ENCODE data around the gene SH3RF3.

SH3RF3 gene

GRCh38 chr2:109486711-109487535 lies 357.9 kb downstream of the SH3RF3 start:
- Histone ChIP-seq H3K4me1 (ENCODE audit: insufficient read depth, insufficient read length) (peaks cover 3% of the 10 kb centered on the region), H3K9me3 (ENCODE audit: insufficient read depth, low read length) (no peaks in the 10 kb centered on the region), H3K9ac (ENCODE audit: insufficient read length, low read depth) (no peak overlapping the region), H3K36me3 (ENCODE audit: insufficient read depth, insufficient read length, low read length) (no peaks in the 10 kb centered on the region), H3K27me3 (ENCODE audit: insufficient read depth, insufficient read length) (peaks cover 3% of the 10 kb centered on the region), H3K4me3 (ENCODE audit: insufficient read length, low read depth) (no peak overlapping the region)
- no peak for DNase-seq (ENCODE audit: low read depth, low spot score)
- no peak for TF ChIP-seq YY1 (IDR thresholded peaks at IDR 0.05; ENCODE audit: insufficient read depth, insufficient read length)
- no peak for TF ChIP-seq SUZ12 (IDR thresholded peaks at IDR 0.05; ENCODE audit: extremely low read depth, insufficient read depth, insufficient read length)
- TF ChIP-seq ZNF274 (IDR thresholded peaks at IDR 0.05; ENCODE audit: low read depth, low read length), result no peak

DNA sequence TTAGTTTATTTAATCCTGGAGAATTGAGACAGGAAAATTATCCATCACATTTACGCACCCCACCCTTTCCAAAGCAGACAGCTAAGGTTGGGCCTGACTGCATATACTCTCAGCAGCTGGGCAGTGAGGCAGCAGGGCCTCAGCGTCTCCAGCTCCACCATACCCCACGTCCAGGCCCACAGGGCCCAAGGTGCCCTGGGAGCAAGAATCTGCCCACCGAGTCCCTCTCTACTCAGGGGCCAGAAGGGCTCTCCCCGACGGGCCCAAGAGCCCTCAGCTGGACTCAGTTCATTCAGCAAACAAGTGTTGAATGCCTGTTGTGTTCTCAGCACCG lies 358.5 kb downstream of the SH3RF3 start:
- peaks cover 3% of the 10 kb centered on the region for H3K4me1 ChIP-seq (ENCODE audit: insufficient read depth, insufficient read length)
- no peaks in the 10 kb centered on the region for H3K36me3 ChIP-seq (ENCODE audit: insufficient read depth, insufficient read length, low read length)
- H3K27me3 ChIP-seq (ENCODE audit: insufficient read depth, insufficient read length), result peaks cover 3% of the 10 kb centered on the region
- TF ChIP-seq SUZ12 (IDR thresholded peaks at IDR 0.05; ENCODE audit: extremely low read depth, insufficient read depth, insufficient read length) (no peak), YY1 (IDR thresholded peaks at IDR 0.05; ENCODE audit: insufficient read depth, insufficient read length) (no peak), ZNF274 (IDR thresholded peaks at IDR 0.05; ENCODE audit: low read depth, low read length) (no peak)
- H3K4me3 ChIP-seq (ENCODE audit: insufficient read length, low read depth), result no peak overlapping the region
- no peak overlapping the region for H3K9ac ChIP-seq (ENCODE audit: insufficient read length, low read depth)
- no peaks in the 10 kb centered on the region for H3K9me3 ChIP-seq (ENCODE audit: insufficient read depth, low read length)
- DNase-seq (ENCODE audit: low read depth, low spot score), result no peak

- no peaks in the 10 kb centered on the region for H3K36me3 ChIP-seq (ENCODE audit: insufficient read depth, insufficient read length, low read length)
- TF ChIP-seq SUZ12 (IDR thresholded peaks at IDR 0.05; ENCODE audit: extremely low read depth, insufficient read depth, insufficient read length) (no peak), ZNF274 (IDR thresholded peaks at IDR 0.05; ENCODE audit: low read depth, low read length) (no peak), YY1 (IDR thresholded peaks at IDR 0.05; ENCODE audit: insufficient read depth, insufficient read length) (no peak)
- no peaks in the 10 kb centered on the region for H3K9me3 ChIP-seq (ENCODE audit: insufficient read depth, low read length)
- no peak overlapping the region for H3K9ac ChIP-seq (ENCODE audit: insufficient read length, low read depth)
- no peak overlapping the region for H3K4me3 ChIP-seq (ENCODE audit: insufficient read length, low read depth)
- peaks cover 3% of the 10 kb centered on the region for H3K4me1 ChIP-seq (ENCODE audit: insufficient read depth, insufficient read length)
- H3K27me3 ChIP-seq (ENCODE audit: insufficient read depth, insufficient read length), result peaks cover 3% of the 10 kb centered on the region
- no peak for DNase-seq (ENCODE audit: low read depth, low spot score)
Observed at GRCh38 chr2:109487871-109488655, 359.1 kb downstream of the SH3RF3 start.

- no peaks in the 10 kb centered on the region for H3K4me1 ChIP-seq (ENCODE audit: insufficient read depth, insufficient read length)
- DNase-seq (ENCODE audit: low read depth, low spot score), result no peak
- no peak for TF ChIP-seq YY1 (IDR thresholded peaks at IDR 0.05; ENCODE audit: insufficient read depth, insufficient read length)
- no peak for TF ChIP-seq ZNF274 (IDR thresholded peaks at IDR 0.05; ENCODE audit: low read depth, low read length)
- TF ChIP-seq SUZ12 (IDR thresholded peaks at IDR 0.05; ENCODE audit: extremely low read depth, insufficient read depth, insufficient read length), result no peak
Observed at GRCh38 chr2:109489296-109489695, 360.3 kb downstream of the SH3RF3 start.

GRCh38 chr2:109493176-109493935 lies 364.4 kb downstream of the SH3RF3 start:
- Histone ChIP-seq H3K9me3 (ENCODE audit: insufficient read depth, low read length) (peaks cover 7% of the 10 kb centered on the region; the same call in 1 of the 2 replicates), H3K4me3 (ENCODE audit: insufficient read length, low read depth) (no peak overlapping the region), H3K9ac (ENCODE audit: insufficient read length, low read depth) (no peak overlapping the region), H3K4me1 (ENCODE audit: insufficient read depth, insufficient read length) (no peaks in the 10 kb centered on the region), H3K27me3 (ENCODE audit: insufficient read depth, insufficient read length) (no peaks in the 10 kb centered on the region), H3K36me3 (ENCODE audit: insufficient read depth, insufficient read length, low read length) (no peaks in the 10 kb centered on the region)
- no peak for TF ChIP-seq YY1 (IDR thresholded peaks at IDR 0.05; ENCODE audit: insufficient read depth, insufficient read length)
- TF ChIP-seq ZNF274 (IDR thresholded peaks at IDR 0.05; ENCODE audit: low read depth, low read length), result no peak
- no peak for TF ChIP-seq SUZ12 (IDR thresholded peaks at IDR 0.05; ENCODE audit: extremely low read depth, insufficient read depth, insufficient read length)
- DNase-seq (ENCODE audit: low read depth, low spot score), result no peak

More at GRCh38 chr2:109489296-109489695, 360.3 kb downstream of the SH3RF3 start:
- Histone ChIP-seq H3K9me3 (ENCODE audit: insufficient read depth, low read length) (no peaks in the 10 kb centered on the region), H3K27me3 (ENCODE audit: insufficient read depth, insufficient read length) (peaks cover 3% of the 10 kb centered on the region), H3K4me3 (ENCODE audit: insufficient read length, low read depth) (no peak overlapping the region), H3K36me3 (ENCODE audit: insufficient read depth, insufficient read length, low read length) (no peaks in the 10 kb centered on the region), H3K9ac (ENCODE audit: insufficient read length, low read depth) (no peak overlapping the region)

DNA sequence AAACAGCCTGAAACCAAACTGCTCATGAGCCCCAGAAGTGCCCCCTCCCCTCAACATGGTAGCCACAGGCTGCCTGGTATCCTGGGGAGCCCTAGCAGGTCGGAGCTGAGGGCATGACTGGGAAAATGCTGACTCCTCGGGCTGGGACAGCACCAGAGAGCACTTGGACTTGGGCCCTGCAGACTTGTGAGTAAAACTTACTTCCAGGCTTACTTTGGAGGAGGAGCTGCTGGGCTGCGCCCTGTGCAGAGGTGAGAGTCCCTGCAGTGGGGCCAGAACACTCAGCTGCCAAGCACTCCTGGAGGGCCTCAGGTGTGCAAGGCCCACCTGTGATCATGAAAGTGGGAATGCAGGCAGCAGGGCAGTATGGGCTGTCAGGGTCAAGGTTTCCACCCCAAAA lies 365.3 kb downstream of the SH3RF3 start:
- DNase-seq (ENCODE audit: low read depth, low spot score), result no peak
- TF ChIP-seq SUZ12 (IDR thresholded peaks at IDR 0.05; ENCODE audit: extremely low read depth, insufficient read depth, insufficient read length), result no peak
- no peak for TF ChIP-seq ZNF274 (IDR thresholded peaks at IDR 0.05; ENCODE audit: low read depth, low read length)
- no peak for TF ChIP-seq YY1 (IDR thresholded peaks at IDR 0.05; ENCODE audit: insufficient read depth, insufficient read length)
- Histone ChIP-seq H3K4me3 (ENCODE audit: insufficient read length, low read depth) (no peak overlapping the region), H3K4me1 (ENCODE audit: insufficient read depth, insufficient read length) (no peaks in the 10 kb centered on the region), H3K27me3 (ENCODE audit: insufficient read depth, insufficient read length) (no peaks in the 10 kb centered on the region), H3K9ac (ENCODE audit: insufficient read length, low read depth) (no peak overlapping the region), H3K36me3 (ENCODE audit: insufficient read depth, insufficient read length, low read length) (no peaks in the 10 kb centered on the region), H3K9me3 (ENCODE audit: insufficient read depth, low read length) (peaks cover 7% of the 10 kb centered on the region; the same call in 1 of the 2 replicates)

Data from NT2/D1 (cell line).